Heart right ventricle (tissue), 16 donors: ENCODE measurements around the gene ANXA2. TPM values are rescaled to one million over a fixed set of nuclear protein-coding genes. Genes with fewer than 3 reads are reported as not detected.
A peak's percentile ranks its signal among the peaks of the same experiment; 100 is the strongest.
"Not testable (repeated sequence)": the region's sequence is repeated elsewhere in the genome, so short reads cannot be mapped to it uniquely, and the experiment has no call there.

Experiments used
- ATAC-seq, 8 donors: fragments of 200-7000 bp; cut with Tn5 transposase; one replicate each; pipeline ENCODE4 v1.9.1; 2020; ENCODE audit warnings: mild to moderate bottlenecking in 8 of 8, moderate library complexity in 8 of 8, moderate number of reproducible peaks in 1 of 8
- DNase-seq, 2 donors: peaks; one replicate each; pipeline ENCODE4 v3.0.0-alpha.2; 2020
- H3K27ac ChIP-seq, 10 donors: fragments of 200-600 bp; sonication (generic) in 2 of 10; one replicate each; pipeline versions ENCODE4 v1.5.0 to v1.8.0; 2020 to 2022; ENCODE audit warnings: mild to moderate bottlenecking in 3 of 10
- H3K27me3 ChIP-seq, 7 donors: fragments of 200-600 bp; one replicate each; pipeline ENCODE4 v1.8.0; 2021 to 2022; ENCODE audit warnings: mild to moderate bottlenecking in 2 of 7
- H3K36me3 ChIP-seq, 9 donors: fragments of 200-600 bp; sonication (generic) in 1 of 9; one replicate each; pipeline versions ENCODE4 v1.5.0 to v1.8.0; 2020 to 2022; ENCODE audit warnings: mild to moderate bottlenecking in 2 of 9
- H3K4me1 ChIP-seq, 9 donors: fragments of 200-600 bp; sonication (generic) in 1 of 9; one replicate each; pipeline versions ENCODE4 v1.5.0 to v1.8.0; 2020 to 2022; ENCODE audit warnings: mild to moderate bottlenecking in 4 of 9
- H3K4me3 ChIP-seq, 10 donors: fragments of 200-600 bp; sonication (generic) in 2 of 10; one replicate each; pipeline versions ENCODE4 v1.5.0 to v1.8.0; 2020 to 2022; ENCODE audit warnings: mild to moderate bottlenecking in 7 of 10, moderate library complexity in 2 of 10
- H3K9me3 ChIP-seq, 11 donors: fragments of 200-600 bp in 10 of 11; sonication (generic) in 2 of 11; one replicate each; pipeline versions ENCODE4 v1.5.0 to v1.8.0; 2013 to 2022; ENCODE audit warnings: mild to moderate bottlenecking in 2 of 11, control low read depth in 1 of 11, moderate library complexity in 1 of 11
- WGBS, 2 donors: extraction: QIAGEN DNeasy Blood & Tissue Kit; methylation state at CpG; one replicate each; pipeline ENCODE4 v1.1.7; 2013; ENCODE audit warnings: inconsistent platforms in 1 of 2; 5-methylcytosine and 5-hydroxymethylcytosine counted together
- intact Hi-C, 10 donors: fragments of 100-400 bp; cut with DNase I; formaldehyde crosslinking; loops; one replicate each; pipeline versions ENCODE4 v1.11.1 to v1.14.2; 2022
- polyA plus RNA-seq, 2 donors: library from polyadenylated mRNA; stranded (reverse); fragments of 200-250 nt; gene quantifications; one replicate each; pipeline ENCODE4 v1.2.3, GENCODE V29; 2013
- total RNA-seq, 10 donors: library from RNA; stranded (reverse); fragmentation: NEBNext Ultra II Directional in 3 of 10; extraction: Animal tissue kit (Norgen Biotek cat#: 25700) in 3 of 10; gene quantifications; one replicate each; pipeline versions ENCODE4 v1.2.1 to v1.2.4, GENCODE V29; 2021 to 2023
- TF ChIP-seq, protein P1 (sequence below), 9 donors: fragments of 200-600 bp; sonication (generic) in 2 of 9; IDR thresholded peaks; one replicate each; pipeline versions ENCODE4 v1.5.0 to v1.8.0; 2021 to 2022; ENCODE audit warnings: antibody characterized with exemption in 9 of 9, mild to moderate bottlenecking in 5 of 9, moderate library complexity in 1 of 9
- donor health status: Arrhythmogenic right ventricular cardiomyopathy.
- donor health status: ischemic (EF 13 %, LVEDD 7.1; RV severe dilation, severe dysfunction).
- donor health status: healthy with polysubstance abuse.
- donor health status: DM: no; HTN: yes; CAD: no.
- donor health status: DM: no; HTN: no; CAD: no.
- donor health status: ischemic (EF 25% LVEDD 6.9; RV normal size, moderate dysfunction).
- donor health status: ischemic (EF 25% LVEDD 5.7; RV mildly dilated, moderate dysfunction).
- donor health status: healthy.
- donor health status: DM: yes; HTN: yes; CAD: no.
- donor health status: Ischemic cardiomyopathy.
- donor health status: ischemic (EF 35%, LVEDD 5.7; RV mildly dilated, moderate dysfunction).
- donor health status: nonischemic (EF 11% LVEDD 7.7; RV severe dilation, severe dysfunction).
- donor health status: DM: yes; HTN: yes; CAD: no.
- donor health status: PGD.
- donor health status: ischemic (EF 29% LVEDD 5.4; RV normal size, mild dysfunction).
- donor health status: nonischemic (EF 23%, LVEDD 6.1; RV moderate dilation, normal function).

ANXA2 gene
- total and polyA plus RNA-seq, 12 donors, result 98.7 to 539 (median 145) TPM

DNA sequence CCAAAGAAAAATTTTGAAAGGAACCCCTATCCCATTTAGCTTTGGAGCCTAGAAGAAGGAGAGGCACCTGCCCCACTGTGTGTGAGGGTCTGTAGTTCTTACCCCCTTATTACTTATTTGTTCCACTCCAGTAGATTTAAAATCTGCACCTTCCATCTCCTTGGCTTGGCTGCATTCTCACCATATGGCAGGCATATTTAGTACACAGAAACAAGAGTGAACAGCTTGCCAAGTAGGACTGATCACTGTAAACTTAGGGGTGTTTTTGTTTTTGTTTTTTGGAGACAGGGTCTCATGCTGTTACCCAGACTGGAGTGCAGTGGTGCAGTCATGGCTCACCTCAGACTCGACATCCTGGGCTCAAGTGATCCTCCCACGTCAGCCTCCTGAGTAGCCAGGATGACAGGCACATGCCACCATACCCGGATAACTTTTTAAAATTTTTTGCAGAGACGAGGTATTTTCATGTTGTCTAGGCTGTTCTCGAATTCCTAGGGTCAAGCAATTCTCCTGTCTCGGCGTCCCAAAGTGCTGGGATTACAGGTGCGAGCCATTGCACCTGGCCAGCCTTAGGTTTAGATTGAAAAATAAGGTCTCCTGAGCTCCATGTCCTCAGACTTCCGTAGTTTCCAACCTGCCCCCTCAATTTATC is 14.1 kb upstream of the ANXA2 start:
- DNase-seq (no peak), ATAC-seq (no peak)
- Histone ChIP-seq H3K36me3 (no peaks in the 10 kb centered on the region), H3K27ac (no peak overlapping the region), H3K4me1 (peaks cover 0 to 40% (median 0%) of the 10 kb centered on the region in 9 donors), H3K4me3 (no peak overlapping the region), H3K27me3 (no peaks in the 10 kb centered on the region), H3K9me3 (no peaks in the 10 kb centered on the region)
- TF ChIP-seq, protein P1, sequence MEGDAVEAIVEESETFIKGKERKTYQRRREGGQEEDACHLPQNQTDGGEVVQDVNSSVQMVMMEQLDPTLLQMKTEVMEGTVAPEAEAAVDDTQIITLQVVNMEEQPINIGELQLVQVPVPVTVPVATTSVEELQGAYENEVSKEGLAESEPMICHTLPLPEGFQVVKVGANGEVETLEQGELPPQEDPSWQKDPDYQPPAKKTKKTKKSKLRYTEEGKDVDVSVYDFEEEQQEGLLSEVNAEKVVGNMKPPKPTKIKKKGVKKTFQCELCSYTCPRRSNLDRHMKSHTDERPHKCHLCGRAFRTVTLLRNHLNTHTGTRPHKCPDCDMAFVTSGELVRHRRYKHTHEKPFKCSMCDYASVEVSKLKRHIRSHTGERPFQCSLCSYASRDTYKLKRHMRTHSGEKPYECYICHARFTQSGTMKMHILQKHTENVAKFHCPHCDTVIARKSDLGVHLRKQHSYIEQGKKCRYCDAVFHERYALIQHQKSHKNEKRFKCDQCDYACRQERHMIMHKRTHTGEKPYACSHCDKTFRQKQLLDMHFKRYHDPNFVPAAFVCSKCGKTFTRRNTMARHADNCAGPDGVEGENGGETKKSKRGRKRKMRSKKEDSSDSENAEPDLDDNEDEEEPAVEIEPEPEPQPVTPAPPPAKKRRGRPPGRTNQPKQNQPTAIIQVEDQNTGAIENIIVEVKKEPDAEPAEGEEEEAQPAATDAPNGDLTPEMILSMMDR (IDR thresholded peaks at IDR 0.05), result no peak
- whole genome bisulfite sequencing, 2 donors, result 93 to 94% methylated on average over 9 of the region's 9 CpGs
- intact Hi-C loops, result no loop called here

DNA sequence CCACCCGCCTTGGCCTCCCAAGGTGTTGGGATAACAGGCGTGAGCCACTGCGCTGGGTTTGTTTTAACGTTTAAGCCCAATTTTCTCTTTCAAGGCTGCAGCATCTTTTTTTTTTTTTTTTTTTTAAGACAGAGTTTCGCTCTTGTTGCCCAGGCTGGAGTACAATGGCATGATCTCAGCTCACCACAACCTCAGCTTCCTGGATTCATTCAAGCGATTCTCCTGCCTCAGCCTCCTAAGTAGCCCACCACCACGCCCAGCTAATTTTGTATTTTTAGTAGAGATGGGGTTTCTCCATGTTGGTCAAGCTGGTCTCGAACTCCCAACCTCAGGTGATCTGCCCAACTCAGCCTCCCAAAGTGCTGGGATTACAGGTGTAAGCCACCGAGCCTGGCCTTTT is 12.6 kb upstream of the ANXA2 start:
- ATAC-seq, DNase-seq, H3K27ac ChIP-seq, H3K27me3 ChIP-seq, H3K36me3 ChIP-seq, H3K4me3 ChIP-seq, intact Hi-C loops, H3K9me3 ChIP-seq: not testable (repeated sequence)
- H3K4me1 ChIP-seq, result peaks cover 0 to 46% (median 0%) of the 10 kb centered on the region in 9 donors
- WGBS, 2 donors, result 97% methylated on average over 9 of the region's 9 CpGs

DNA sequence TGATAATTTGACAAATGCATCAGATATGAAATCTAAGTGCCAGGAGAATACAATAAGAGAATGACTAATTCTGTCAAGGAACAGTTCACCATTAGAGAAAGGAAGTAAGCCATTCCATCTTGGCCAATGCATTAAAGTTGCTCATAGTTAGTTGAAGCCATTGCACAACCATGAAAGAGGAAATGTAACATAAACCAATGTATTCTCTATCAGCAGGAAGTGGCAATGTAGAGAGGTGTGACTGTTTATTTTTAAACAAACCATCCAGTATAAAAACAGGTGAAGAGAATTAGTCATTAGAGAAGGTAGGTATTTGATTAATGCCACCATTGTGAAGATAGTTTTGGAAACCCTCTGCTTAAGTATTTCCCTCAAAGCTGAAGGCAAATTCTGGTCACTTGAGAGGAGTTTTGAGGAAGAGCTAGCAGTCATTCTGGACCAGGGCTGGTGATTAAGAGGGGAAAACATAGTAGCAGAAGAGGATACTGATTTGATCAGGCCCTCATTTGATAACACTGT is 10.7 kb upstream of the ANXA2 start:
- Histone ChIP-seq H3K27me3 (no peaks in the 10 kb centered on the region), H3K9me3 (no peaks in the 10 kb centered on the region), H3K4me3 (no peak overlapping the region), H3K36me3 (no peaks in the 10 kb centered on the region), H3K27ac (peak overlapping the region in 2 of 10 donors; percentile 53 to 74), H3K4me1 (peaks cover 0 to 43% (median 0%) of the 10 kb centered on the region in 9 donors)
- ATAC-seq (peak in 3 of 8 donors; percentile 39 to 81 (median 47)), DNase-seq (no peak)
- intact Hi-C loops, result no loop called here
- TF ChIP-seq, protein P1 (IDR thresholded peaks at IDR 0.05), result no peak

DNA sequence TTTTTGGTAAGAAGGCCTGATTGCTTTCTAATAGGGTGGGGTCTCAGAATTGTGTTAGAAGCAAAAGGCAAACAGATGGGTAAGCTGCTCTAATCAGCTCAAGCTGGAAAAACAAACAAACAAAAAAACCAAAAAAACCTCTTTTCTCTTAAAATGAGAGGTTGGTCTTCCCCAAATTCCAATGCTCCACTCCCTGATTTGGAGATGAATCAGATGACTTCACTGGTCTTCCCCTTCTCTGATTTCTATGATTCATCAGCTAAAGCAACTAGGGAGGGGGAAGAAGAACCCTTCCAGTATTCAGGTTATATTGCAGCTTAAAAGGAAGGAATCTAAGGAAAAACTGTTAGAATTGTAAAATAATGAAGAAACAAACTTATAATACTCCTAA is 9.6 kb upstream of the ANXA2 start:
- Histone ChIP-seq H3K9me3 (no peaks in the 10 kb centered on the region), H3K4me1 (peaks cover 0 to 37% (median 0%) of the 10 kb centered on the region in 9 donors), H3K36me3 (no peaks in the 10 kb centered on the region), H3K27me3 (no peaks in the 10 kb centered on the region), H3K4me3 (no peak overlapping the region), H3K27ac (peak overlapping the region in 3 of 10 donors; percentile 15 to 74 (median 37))
- intact Hi-C loops, result no loop called here
- TF ChIP-seq, protein P1 (IDR thresholded peaks at IDR 0.05), result no peak
- ATAC-seq, result peak in 5 of 8 donors; percentile 42 to 76 (median 64)
- no peak for DNase-seq
